GM23338 (cell line): ENCODE data around the gene ATG2B. TPM values are rescaled to one million over a fixed set of nuclear protein-coding genes. Genes with fewer than 3 reads are reported as not detected.

Experiments
- ATAC-seq: fragments of 200-7000 bp; cut with Tn5 transposase; 3 replicates; pipeline ENCODE4 v1.9.1; 2020
- DNase-seq: peaks from one replicate; pipeline ENCODE4 v3.0.0-alpha.2; 2015; ENCODE audit warnings: low spot score
- H2AFZ ChIP-seq: fragments of 200-600 bp; sonication (generic); 2 replicates; pipeline ENCODE4 v1.8.0; 2016; ENCODE audit warnings: antibody characterized with exemption, mild to moderate bottlenecking, moderate library complexity
- H3F3A ChIP-seq: fragments of 200-600 bp; sonication (generic); replicated peaks from 2 replicates; pipeline ENCODE4 v1.8.0; 2017; ENCODE audit warnings: antibody characterized with exemption, mixed run types, low read depth
- H3K27ac ChIP-seq: fragments of 200-600 bp; sonication (generic); 2 replicates; pipeline ENCODE4 v1.6.1; 2016; ENCODE audit warnings: low read depth
- H3K27me3 ChIP-seq: fragments of 200-600 bp; sonication (generic); 2 replicates; pipeline ENCODE4 v1.8.0; 2016; ENCODE audit warnings: mild to moderate bottlenecking, mixed run types, moderate library complexity; ENCODE audit not compliant: insufficient read depth
- H3K36me3 ChIP-seq: fragments of 200-600 bp; sonication (generic); 2 replicates; pipeline ENCODE4 v1.8.0; 2016; ENCODE audit warnings: mild to moderate bottlenecking; ENCODE audit not compliant: insufficient read depth
- H3K4me1 ChIP-seq: fragments of 200-600 bp; sonication (generic); 2 replicates; pipeline ENCODE4 v1.8.0; 2016; ENCODE audit warnings: mild to moderate bottlenecking, moderate library complexity; ENCODE audit not compliant: insufficient read depth
- H3K4me2 ChIP-seq: fragments of 200-600 bp; sonication (generic); 2 replicates; pipeline ENCODE4 v1.7.1; 2017; ENCODE audit warnings: mixed run types
- H3K4me3 ChIP-seq: fragments of 200-600 bp; sonication (generic); 2 replicates; pipeline ENCODE4 v1.6.1; 2016; ENCODE audit warnings: mixed run types
- H3K79me2 ChIP-seq: fragments of 200-600 bp; sonication (generic); replicated peaks from 2 replicates; pipeline ENCODE4 v1.8.0; 2017; ENCODE audit warnings: mild to moderate bottlenecking; ENCODE audit not compliant: insufficient read depth
- H3K9me2 ChIP-seq: fragments of 200-600 bp; sonication (generic); 2 replicates; pipeline ENCODE4 v1.8.0; 2017; ENCODE audit not compliant: insufficient read depth
- H4K20me1 ChIP-seq: fragments of 200-600 bp; sonication (generic); replicated peaks from 2 replicates; pipeline ENCODE4 v1.8.0; 2017; ENCODE audit warnings: mild to moderate bottlenecking; ENCODE audit not compliant: insufficient read depth
- H3K27ac Mint-ChIP-seq: 2 replicates; pipeline ENCODE4 v1.8.0; 2020; ENCODE audit warnings: inconsistent platforms, mild to moderate bottlenecking, moderate library complexity, mixed read lengths
- H3K27me3 Mint-ChIP-seq: 3 replicates; pipeline ENCODE4 v1.8.0; 2022; ENCODE audit warnings: low read depth, mild to moderate bottlenecking, moderate library complexity, mixed read lengths, inconsistent platforms; ENCODE audit not compliant: insufficient read depth, poor library complexity
- H3K36me3 Mint-ChIP-seq: 3 replicates; pipeline ENCODE4 v1.8.0; 2021; ENCODE audit warnings: low read depth, mild to moderate bottlenecking, inconsistent platforms, moderate library complexity, mixed read lengths
- H3K4me1 Mint-ChIP-seq: 3 replicates; pipeline ENCODE4 v1.8.0; 2020; ENCODE audit warnings: mild to moderate bottlenecking, inconsistent platforms, mixed read lengths
- H3K4me3 Mint-ChIP-seq: 3 replicates; pipeline ENCODE4 v1.8.0; 2021; ENCODE audit warnings: moderate library complexity, mild to moderate bottlenecking, inconsistent platforms, mixed read lengths
- H3K9me3 Mint-ChIP-seq: 3 replicates; pipeline ENCODE4 v1.8.0; 2020; ENCODE audit warnings: moderate library complexity, mild to moderate bottlenecking, inconsistent platforms, mixed read lengths
- CTCF ChIP-seq, 2 experiments: fragments of 200-600 bp in 1 of 2; sonication (generic) in 1 of 2; conservative IDR thresholded peaks; 2 replicates each; pipeline versions ENCODE4 v1.5.1 to v1.6.1; 2016 to 2017; ENCODE audit warnings: antibody characterized with exemption in 2 of 2, low read depth in 2 of 2, mild to moderate bottlenecking in 2 of 2, moderate library complexity in 1 of 2
- EZH2 ChIP-seq: fragments of 200-600 bp; sonication (generic); IDR thresholded peaks from one replicate; pipeline ENCODE4 v1.8.0; 2017; ENCODE audit warnings: antibody characterized with exemption, mild to moderate bottlenecking, low read depth; ENCODE audit not compliant: unreplicated experiment
- JUNB ChIP-seq: IDR thresholded peaks from one replicate; pipeline ENCODE4 v1.6.1; 2016; ENCODE audit warnings: antibody characterized with exemption; ENCODE audit not compliant: unreplicated experiment
- NANOG ChIP-seq: IDR thresholded peaks from 2 replicates; pipeline ENCODE4 v1.6.1; 2016; ENCODE audit warnings: antibody characterized with exemption, borderline replicate concordance
- ZNF114 ChIP-seq: fragments of 250-450 bp; sonication (Bioruptor Pico); IDR thresholded peaks from 2 replicates; pipeline ENCODE4 v1.5.0; 2020; ENCODE audit warnings: mild to moderate bottlenecking, moderate library complexity
- ZNF331 ChIP-seq: fragments of 250-450 bp; sonication (Bioruptor Pico); IDR thresholded peaks from 2 replicates; pipeline ENCODE4 v1.5.0; 2020; ENCODE audit warnings: low read depth, mild to moderate bottlenecking, moderate library complexity
- polyA plus RNA-seq: library from polyadenylated mRNA; unstranded; fragments of >200 nt; fragmentation: Nextera tagmentation; extraction: Ambion mirVana; gene quantifications from 2 replicates; pipeline ENCODE4 v1.2.1, GENCODE V29; 2016
- total RNA-seq: library from RNA; depleted of rRNA; stranded (reverse); fragments of >200 nt; shearing (Covaris generic); gene quantifications from 2 replicates; pipeline ENCODE4 v1.2.3, GENCODE V29; 2014
- TF ChIP-seq, protein P1 (sequence below): IDR thresholded peaks from 2 replicates; pipeline ENCODE4 v1.6.1; 2016; ENCODE audit warnings: antibody characterized with exemption
- TF ChIP-seq, protein P2 (sequence below): fragments of 250-450 bp; sonication (Bioruptor Pico); IDR thresholded peaks from 2 replicates; pipeline ENCODE4 v1.5.0; 2020; ENCODE audit warnings: mild to moderate bottlenecking, moderate library complexity
- TF ChIP-seq, protein P3 (sequence below): IDR thresholded peaks from one replicate; pipeline ENCODE4 v1.6.1; 2018; ENCODE audit warnings: antibody characterized with exemption; ENCODE audit not compliant: unreplicated experiment

The ATG2B gene
- total and polyA plus RNA-seq, 2 experiments from 2014 or later = 3.8 to 15.4 TPM

DNA sequence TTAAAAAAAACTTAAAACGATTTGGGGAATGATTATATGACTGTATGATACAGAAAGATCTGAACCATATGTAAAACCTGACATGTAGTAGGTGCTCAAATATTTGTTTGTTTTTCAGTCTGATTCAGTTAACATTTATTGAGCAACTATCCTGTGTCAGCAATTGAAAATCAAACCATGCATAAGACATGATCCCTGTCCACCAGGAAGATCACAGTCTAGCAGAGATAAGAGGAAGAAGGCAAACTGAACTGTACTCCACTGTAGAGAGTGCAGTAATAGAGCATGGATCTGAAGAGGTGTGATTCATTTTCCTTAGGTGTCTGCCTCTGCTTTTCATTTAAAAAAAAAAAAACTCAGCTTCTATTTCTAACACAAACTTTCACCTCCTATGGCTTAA lies 20.9 kb upstream of the ATG2B start:
- DNase-seq = no peak
- ATAC-seq = no peak
- H3K4me3 ChIP-seq = no peak overlapping the region
- no peak overlapping the region for H2AFZ ChIP-seq
- no peak for TF ChIP-seq CTCF (conservative IDR thresholded peaks at IDR 0.05; ENCODE audit: low read depth in 2 of 2)
- TF ChIP-seq EZH2 = no peak
- TF ChIP-seq ZNF331 (CRISPR knock-in tag) = no peak
- TF ChIP-seq, protein P1, sequence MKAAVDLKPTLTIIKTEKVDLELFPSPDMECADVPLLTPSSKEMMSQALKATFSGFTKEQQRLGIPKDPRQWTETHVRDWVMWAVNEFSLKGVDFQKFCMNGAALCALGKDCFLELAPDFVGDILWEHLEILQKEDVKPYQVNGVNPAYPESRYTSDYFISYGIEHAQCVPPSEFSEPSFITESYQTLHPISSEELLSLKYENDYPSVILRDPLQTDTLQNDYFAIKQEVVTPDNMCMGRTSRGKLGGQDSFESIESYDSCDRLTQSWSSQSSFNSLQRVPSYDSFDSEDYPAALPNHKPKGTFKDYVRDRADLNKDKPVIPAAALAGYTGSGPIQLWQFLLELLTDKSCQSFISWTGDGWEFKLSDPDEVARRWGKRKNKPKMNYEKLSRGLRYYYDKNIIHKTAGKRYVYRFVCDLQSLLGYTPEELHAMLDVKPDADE = no peak
- TF ChIP-seq JUNB = no peak
- TF ChIP-seq, protein P2, sequence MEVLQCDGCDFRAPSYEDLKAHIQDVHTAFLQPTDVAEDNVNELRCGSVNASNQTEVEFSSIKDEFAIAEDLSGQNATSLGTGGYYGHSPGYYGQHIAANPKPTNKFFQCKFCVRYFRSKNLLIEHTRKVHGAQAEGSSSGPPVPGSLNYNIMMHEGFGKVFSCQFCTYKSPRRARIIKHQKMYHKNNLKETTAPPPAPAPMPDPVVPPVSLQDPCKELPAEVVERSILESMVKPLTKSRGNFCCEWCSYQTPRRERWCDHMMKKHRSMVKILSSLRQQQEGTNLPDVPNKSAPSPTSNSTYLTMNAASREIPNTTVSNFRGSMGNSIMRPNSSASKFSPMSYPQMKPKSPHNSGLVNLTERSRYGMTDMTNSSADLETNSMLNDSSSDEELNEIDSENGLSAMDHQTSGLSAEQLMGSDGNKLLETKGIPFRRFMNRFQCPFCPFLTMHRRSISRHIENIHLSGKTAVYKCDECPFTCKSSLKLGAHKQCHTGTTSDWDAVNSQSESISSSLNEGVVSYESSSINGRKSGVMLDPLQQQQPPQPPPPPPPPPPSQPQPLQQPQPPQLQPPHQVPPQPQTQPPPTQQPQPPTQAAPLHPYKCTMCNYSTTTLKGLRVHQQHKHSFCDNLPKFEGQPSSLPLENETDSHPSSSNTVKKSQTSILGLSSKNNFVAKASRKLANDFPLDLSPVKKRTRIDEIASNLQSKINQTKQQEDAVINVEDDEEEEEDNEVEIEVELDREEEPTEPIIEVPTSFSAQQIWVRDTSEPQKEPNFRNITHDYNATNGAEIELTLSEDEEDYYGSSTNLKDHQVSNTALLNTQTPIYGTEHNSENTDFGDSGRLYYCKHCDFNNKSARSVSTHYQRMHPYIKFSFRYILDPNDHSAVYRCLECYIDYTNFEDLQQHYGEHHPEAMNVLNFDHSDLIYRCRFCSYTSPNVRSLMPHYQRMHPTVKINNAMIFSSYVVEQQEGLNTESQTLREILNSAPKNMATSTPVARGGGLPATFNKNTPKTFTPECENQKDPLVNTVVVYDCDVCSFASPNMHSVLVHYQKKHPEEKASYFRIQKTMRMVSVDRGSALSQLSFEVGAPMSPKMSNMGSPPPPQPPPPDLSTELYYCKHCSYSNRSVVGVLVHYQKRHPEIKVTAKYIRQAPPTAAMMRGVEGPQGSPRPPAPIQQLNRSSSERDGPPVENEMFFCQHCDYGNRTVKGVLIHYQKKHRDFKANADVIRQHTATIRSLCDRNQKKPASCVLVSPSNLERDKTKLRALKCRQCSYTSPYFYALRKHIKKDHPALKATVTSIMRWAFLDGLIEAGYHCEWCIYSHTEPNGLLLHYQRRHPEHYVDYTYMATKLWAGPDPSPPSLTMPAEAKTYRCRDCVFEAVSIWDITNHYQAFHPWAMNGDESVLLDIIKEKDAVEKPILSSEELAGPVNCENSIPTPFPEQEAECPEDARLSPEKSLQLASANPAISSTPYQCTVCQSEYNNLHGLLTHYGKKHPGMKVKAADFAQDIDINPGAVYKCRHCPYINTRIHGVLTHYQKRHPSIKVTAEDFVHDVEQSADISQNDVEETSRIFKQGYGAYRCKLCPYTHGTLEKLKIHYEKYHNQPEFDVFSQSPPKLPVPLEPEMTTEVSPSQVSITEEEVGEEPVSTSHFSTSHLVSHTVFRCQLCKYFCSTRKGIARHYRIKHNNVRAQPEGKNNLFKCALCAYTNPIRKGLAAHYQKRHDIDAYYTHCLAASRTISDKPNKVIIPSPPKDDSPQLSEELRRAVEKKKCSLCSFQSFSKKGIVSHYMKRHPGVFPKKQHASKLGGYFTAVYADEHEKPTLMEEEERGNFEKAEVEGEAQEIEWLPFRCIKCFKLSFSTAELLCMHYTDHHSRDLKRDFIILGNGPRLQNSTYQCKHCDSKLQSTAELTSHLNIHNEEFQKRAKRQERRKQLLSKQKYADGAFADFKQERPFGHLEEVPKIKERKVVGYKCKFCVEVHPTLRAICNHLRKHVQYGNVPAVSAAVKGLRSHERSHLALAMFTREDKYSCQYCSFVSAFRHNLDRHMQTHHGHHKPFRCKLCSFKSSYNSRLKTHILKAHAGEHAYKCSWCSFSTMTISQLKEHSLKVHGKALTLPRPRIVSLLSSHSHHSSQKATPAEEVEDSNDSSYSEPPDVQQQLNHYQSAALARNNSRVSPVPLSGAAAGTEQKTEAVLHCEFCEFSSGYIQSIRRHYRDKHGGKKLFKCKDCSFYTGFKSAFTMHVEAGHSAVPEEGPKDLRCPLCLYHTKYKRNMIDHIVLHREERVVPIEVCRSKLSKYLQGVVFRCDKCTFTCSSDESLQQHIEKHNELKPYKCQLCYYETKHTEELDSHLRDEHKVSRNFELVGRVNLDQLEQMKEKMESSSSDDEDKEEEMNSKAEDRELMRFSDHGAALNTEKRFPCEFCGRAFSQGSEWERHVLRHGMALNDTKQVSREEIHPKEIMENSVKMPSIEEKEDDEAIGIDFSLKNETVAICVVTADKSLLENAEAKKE = no peak
- TF ChIP-seq, protein P3, sequence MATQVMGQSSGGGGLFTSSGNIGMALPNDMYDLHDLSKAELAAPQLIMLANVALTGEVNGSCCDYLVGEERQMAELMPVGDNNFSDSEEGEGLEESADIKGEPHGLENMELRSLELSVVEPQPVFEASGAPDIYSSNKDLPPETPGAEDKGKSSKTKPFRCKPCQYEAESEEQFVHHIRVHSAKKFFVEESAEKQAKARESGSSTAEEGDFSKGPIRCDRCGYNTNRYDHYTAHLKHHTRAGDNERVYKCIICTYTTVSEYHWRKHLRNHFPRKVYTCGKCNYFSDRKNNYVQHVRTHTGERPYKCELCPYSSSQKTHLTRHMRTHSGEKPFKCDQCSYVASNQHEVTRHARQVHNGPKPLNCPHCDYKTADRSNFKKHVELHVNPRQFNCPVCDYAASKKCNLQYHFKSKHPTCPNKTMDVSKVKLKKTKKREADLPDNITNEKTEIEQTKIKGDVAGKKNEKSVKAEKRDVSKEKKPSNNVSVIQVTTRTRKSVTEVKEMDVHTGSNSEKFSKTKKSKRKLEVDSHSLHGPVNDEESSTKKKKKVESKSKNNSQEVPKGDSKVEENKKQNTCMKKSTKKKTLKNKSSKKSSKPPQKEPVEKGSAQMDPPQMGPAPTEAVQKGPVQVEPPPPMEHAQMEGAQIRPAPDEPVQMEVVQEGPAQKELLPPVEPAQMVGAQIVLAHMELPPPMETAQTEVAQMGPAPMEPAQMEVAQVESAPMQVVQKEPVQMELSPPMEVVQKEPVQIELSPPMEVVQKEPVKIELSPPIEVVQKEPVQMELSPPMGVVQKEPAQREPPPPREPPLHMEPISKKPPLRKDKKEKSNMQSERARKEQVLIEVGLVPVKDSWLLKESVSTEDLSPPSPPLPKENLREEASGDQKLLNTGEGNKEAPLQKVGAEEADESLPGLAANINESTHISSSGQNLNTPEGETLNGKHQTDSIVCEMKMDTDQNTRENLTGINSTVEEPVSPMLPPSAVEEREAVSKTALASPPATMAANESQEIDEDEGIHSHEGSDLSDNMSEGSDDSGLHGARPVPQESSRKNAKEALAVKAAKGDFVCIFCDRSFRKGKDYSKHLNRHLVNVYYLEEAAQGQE = no peak
- TF ChIP-seq ZNF114 (CRISPR knock-in tag) = no peak
- no peak for TF ChIP-seq NANOG
- no peaks in the 10 kb centered on the region for H4K20me1 ChIP-seq
- Mint-ChIP-seq H3K27ac (no peak overlapping the region), H3K36me3 (peaks cover 8% of the 10 kb centered on the region; the same call in 2 of the 3 replicates), H3K4me3 (no peak overlapping the region), H3K4me1 (no peaks in the 10 kb centered on the region; the same call in 2 of the 3 replicates), H3K9me3 (no peaks in the 10 kb centered on the region; the same call in 2 of the 3 replicates), H3K27me3 (no peaks in the 10 kb centered on the region)
- H3K36me3 ChIP-seq = peaks cover 19% of the 10 kb centered on the region; the same call in 1 of the 2 replicates
- no peaks in the 10 kb centered on the region for H3K9me2 ChIP-seq
- H3K27ac ChIP-seq = no peak overlapping the region
- no peaks in the 10 kb centered on the region for H3F3A ChIP-seq
- H3K79me2 ChIP-seq = peaks cover 9% of the 10 kb centered on the region; the same call in 1 of the 2 replicates
- no peaks in the 10 kb centered on the region for H3K4me1 ChIP-seq
- no peaks in the 10 kb centered on the region for H3K27me3 ChIP-seq
- H3K4me2 ChIP-seq = no peak overlapping the region
